B cell (primary cell): ENCODE measurements around the gene TNNI3.

Experiments used
- CTCF ChIP-seq: fragments of 200-600 bp; IDR thresholded peaks from one replicate; pipeline ENCODE4 v1.8.0; 2022; ENCODE audit warnings: antibody characterized with exemption, mild to moderate bottlenecking
- EZH2 ChIP-seq: IDR thresholded peaks from 2 replicates; pipeline ENCODE4 v1.6.1; 2012; ENCODE audit warnings: borderline replicate concordance, low read depth, mild to moderate bottlenecking, moderate library complexity, low read length; ENCODE audit not compliant: insufficient read depth, poor library complexity, severe bottlenecking

- TF ChIP-seq CTCF (no peak), EZH2 (no peak)
Measured at GRCh38 chr19:55147545-55148251, 9.8 kb downstream of the TNNI3 start.
